Mesothelial cell of epicardium (in vitro differentiated cells): ENCODE measurements around the gene TMEM178B. TPM values are rescaled to one million over a fixed set of nuclear protein-coding genes. Genes with fewer than 3 reads are reported as not detected.

Experiments used
- DNase-seq, 2 experiments: peaks; one replicate each; pipeline ENCODE4 v3.0.0; 2021; ENCODE audit warnings: low spot score in 2 of 2; ENCODE audit not compliant: unreplicated experiment in 2 of 2
- H3K27ac Mint-ChIP-seq: 2 replicates; pipeline ENCODE4 v1.8.0; 2021; ENCODE audit warnings: mixed read lengths
- H3K27me3 Mint-ChIP-seq: 2 replicates; pipeline ENCODE4 v1.8.0; 2021; ENCODE audit warnings: low read depth, mixed read lengths
- H3K36me3 Mint-ChIP-seq: 2 replicates; pipeline ENCODE4 v1.8.0; 2021; ENCODE audit warnings: mixed read lengths
- H3K4me1 Mint-ChIP-seq: 2 replicates; pipeline ENCODE4 v1.8.0; 2021; ENCODE audit warnings: mixed read lengths
- H3K4me3 Mint-ChIP-seq: 2 replicates; pipeline ENCODE4 v1.8.0; 2021; ENCODE audit warnings: mild to moderate bottlenecking, moderate library complexity, mixed read lengths
- H3K9me3 Mint-ChIP-seq: 2 replicates; pipeline ENCODE4 v1.8.0; 2021; ENCODE audit warnings: mixed read lengths
- total RNA-seq: library from RNA; stranded (reverse); gene quantifications from 3 replicates; pipeline ENCODE4 v1.2.1, GENCODE V29; 2021
- TF ChIP-seq, protein P1 (sequence below): fragments of 200-600 bp; sonication (generic); IDR thresholded peaks from one replicate; pipeline ENCODE4 v1.5.0; 2021; ENCODE audit warnings: antibody characterized with exemption; ENCODE audit not compliant: unreplicated experiment

Gene TMEM178B
- total RNA-seq, 1 donor from 2014 or later: 0.16 TPM

GRCh38 chr7:141358386-141358785 is 284.5 kb downstream of the TMEM178B start:
- Mint-ChIP-seq H3K4me1 (peaks cover 20% of the 10 kb centered on the region), H3K27ac (no peak overlapping the region), H3K9me3 (peaks cover 3% of the 10 kb centered on the region), H3K27me3 (peaks cover 4% of the 10 kb centered on the region), H3K4me3 (no peak overlapping the region), H3K36me3 (no peaks in the 10 kb centered on the region)
- TF ChIP-seq, protein P1, sequence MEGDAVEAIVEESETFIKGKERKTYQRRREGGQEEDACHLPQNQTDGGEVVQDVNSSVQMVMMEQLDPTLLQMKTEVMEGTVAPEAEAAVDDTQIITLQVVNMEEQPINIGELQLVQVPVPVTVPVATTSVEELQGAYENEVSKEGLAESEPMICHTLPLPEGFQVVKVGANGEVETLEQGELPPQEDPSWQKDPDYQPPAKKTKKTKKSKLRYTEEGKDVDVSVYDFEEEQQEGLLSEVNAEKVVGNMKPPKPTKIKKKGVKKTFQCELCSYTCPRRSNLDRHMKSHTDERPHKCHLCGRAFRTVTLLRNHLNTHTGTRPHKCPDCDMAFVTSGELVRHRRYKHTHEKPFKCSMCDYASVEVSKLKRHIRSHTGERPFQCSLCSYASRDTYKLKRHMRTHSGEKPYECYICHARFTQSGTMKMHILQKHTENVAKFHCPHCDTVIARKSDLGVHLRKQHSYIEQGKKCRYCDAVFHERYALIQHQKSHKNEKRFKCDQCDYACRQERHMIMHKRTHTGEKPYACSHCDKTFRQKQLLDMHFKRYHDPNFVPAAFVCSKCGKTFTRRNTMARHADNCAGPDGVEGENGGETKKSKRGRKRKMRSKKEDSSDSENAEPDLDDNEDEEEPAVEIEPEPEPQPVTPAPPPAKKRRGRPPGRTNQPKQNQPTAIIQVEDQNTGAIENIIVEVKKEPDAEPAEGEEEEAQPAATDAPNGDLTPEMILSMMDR: no peak
- no peak for DNase-seq

- Mint-ChIP-seq H3K4me3 (no peak overlapping the region), H3K27me3 (peaks cover 3% of the 10 kb centered on the region), H3K27ac (no peak overlapping the region), H3K9me3 (peaks cover 3% of the 10 kb centered on the region), H3K4me1 (peaks cover 20% of the 10 kb centered on the region), H3K36me3 (no peaks in the 10 kb centered on the region)
- DNase-seq: no peak
- TF ChIP-seq, protein P1: no peak
These were observed 285.4 kb downstream of the TMEM178B start for GRCh38 chr7:141359262-141359661.

- H3K4me3 Mint-ChIP-seq: no peak overlapping the region
- TF ChIP-seq, protein P1: no peak
- H3K9me3 Mint-ChIP-seq: peaks cover 3% of the 10 kb centered on the region
- no peaks in the 10 kb centered on the region for H3K27me3 Mint-ChIP-seq
- DNase-seq: no peak
- no peaks in the 10 kb centered on the region for H3K36me3 Mint-ChIP-seq
- peaks cover 20% of the 10 kb centered on the region for H3K4me1 Mint-ChIP-seq
- no peak overlapping the region for H3K27ac Mint-ChIP-seq
These were observed 286.0 kb downstream of the TMEM178B start for GRCh38 chr7:141359740-141360415.

- no peaks in the 10 kb centered on the region for H3K27me3 Mint-ChIP-seq
- H3K4me1 Mint-ChIP-seq: peaks cover 20% of the 10 kb centered on the region
- TF ChIP-seq, protein P1: no peak
- H3K27ac Mint-ChIP-seq: no peak overlapping the region
- peaks cover 3% of the 10 kb centered on the region for H3K9me3 Mint-ChIP-seq
- no peak overlapping the region for H3K4me3 Mint-ChIP-seq
- no peaks in the 10 kb centered on the region for H3K36me3 Mint-ChIP-seq
- no peak for DNase-seq
These were observed 286.5 kb downstream of the TMEM178B start for GRCh38 chr7:141360416-141360760.

DNA sequence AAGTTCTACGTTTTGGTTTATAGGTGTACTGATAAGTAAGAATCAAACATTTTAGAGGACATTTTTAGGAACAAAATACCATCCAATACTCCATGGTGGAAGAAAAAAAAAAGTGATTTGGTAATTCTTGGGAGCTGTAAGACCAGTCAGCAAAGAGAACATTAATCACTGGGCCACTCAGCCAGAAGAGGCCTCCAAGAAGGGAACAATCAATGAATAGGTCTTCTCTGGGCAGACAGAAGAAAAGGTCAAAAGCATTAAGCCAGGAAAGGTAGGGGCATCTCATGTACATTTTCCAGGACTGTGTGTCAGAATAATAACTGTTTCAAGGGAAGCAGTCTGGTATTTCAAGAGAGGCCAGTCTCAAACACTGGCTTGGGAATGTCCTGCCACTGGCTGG is 286.9 kb downstream of the TMEM178B start:
- TF ChIP-seq, protein P1: no peak
- no peak for DNase-seq
- Mint-ChIP-seq H3K27ac (no peak overlapping the region), H3K9me3 (peaks cover 3% of the 10 kb centered on the region), H3K36me3 (no peaks in the 10 kb centered on the region), H3K27me3 (no peaks in the 10 kb centered on the region), H3K4me3 (no peak overlapping the region), H3K4me1 (peaks cover 22% of the 10 kb centered on the region)
